Neutrophil (primary cell): Measurements from ENCODE around the gene SLC38A4.

Source experiments
- H3K27ac ChIP-seq: fragments of 200-600 bp; sonication (generic); 2 replicates; pipeline ENCODE4 v1.5.1; 2016; ENCODE audit warnings: mild to moderate bottlenecking, moderate library complexity
- H3K27me3 ChIP-seq: fragments of 200-600 bp; sonication (generic); 2 replicates; pipeline ENCODE4 v1.6.0; 2016; ENCODE audit warnings: mild to moderate bottlenecking
- H3K36me3 ChIP-seq: fragments of 200-600 bp; sonication (generic); 2 replicates; pipeline ENCODE4 v1.5.1; 2017
- H3K4me1 ChIP-seq, 2 experiments: fragments of 200-600 bp in 1 of 2; sonication (generic) in 1 of 2; 1 replicate in 1 of 2; 2 replicates in 1 of 2; pipeline versions ENCODE4 v1.5.1 to v1.6.1; 2013 to 2016; ENCODE audit warnings: low read depth in 1 of 2, low read length in 1 of 2, mild to moderate bottlenecking in 1 of 2, moderate library complexity in 1 of 2; ENCODE audit not compliant: control insufficient read depth in 1 of 2, insufficient read depth in 1 of 2
- H3K4me3 ChIP-seq, 2 experiments: fragments of 200-600 bp in 1 of 2; sonication (generic) in 1 of 2; 1 replicate in 1 of 2; 2 replicates in 1 of 2; pipeline ENCODE4 v1.5.1; 2013 to 2016; ENCODE audit warnings: low read depth in 1 of 2, low read length in 1 of 2, mild to moderate bottlenecking in 1 of 2, moderate library complexity in 1 of 2
- H3K9me3 ChIP-seq: fragments of 200-600 bp; sonication (generic); 2 replicates; pipeline ENCODE4 v1.5.1; 2016
- TF ChIP-seq, protein P1 (sequence below): fragments of 200-600 bp; sonication (generic); IDR thresholded peaks from 2 replicates; pipeline ENCODE4 v1.5.1; 2016; ENCODE audit warnings: antibody characterized with exemption

Gene SLC38A4

DNA sequence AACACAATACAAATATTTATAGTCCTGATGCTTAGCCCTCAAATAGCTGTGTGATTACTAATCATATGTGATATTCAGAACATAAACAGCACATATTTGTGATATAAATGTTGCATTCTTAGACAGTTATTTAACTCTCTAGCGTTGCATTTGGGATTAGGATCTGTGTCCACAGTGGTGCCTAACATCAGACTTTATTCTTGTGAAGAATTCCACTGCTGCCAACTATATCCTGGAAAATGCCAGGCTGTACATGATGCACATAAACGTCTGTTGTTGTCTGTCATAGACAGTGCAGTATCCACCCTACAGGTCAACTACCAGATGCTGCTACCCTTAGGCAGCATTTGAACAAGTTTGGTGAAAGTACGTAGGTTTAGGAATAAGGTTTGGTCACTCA is 39.0 kb downstream of the SLC38A4 start:
- H3K27me3 ChIP-seq = no peaks in the 10 kb centered on the region
- no peaks in the 10 kb centered on the region for H3K4me1 ChIP-seq
- TF ChIP-seq, protein P1, sequence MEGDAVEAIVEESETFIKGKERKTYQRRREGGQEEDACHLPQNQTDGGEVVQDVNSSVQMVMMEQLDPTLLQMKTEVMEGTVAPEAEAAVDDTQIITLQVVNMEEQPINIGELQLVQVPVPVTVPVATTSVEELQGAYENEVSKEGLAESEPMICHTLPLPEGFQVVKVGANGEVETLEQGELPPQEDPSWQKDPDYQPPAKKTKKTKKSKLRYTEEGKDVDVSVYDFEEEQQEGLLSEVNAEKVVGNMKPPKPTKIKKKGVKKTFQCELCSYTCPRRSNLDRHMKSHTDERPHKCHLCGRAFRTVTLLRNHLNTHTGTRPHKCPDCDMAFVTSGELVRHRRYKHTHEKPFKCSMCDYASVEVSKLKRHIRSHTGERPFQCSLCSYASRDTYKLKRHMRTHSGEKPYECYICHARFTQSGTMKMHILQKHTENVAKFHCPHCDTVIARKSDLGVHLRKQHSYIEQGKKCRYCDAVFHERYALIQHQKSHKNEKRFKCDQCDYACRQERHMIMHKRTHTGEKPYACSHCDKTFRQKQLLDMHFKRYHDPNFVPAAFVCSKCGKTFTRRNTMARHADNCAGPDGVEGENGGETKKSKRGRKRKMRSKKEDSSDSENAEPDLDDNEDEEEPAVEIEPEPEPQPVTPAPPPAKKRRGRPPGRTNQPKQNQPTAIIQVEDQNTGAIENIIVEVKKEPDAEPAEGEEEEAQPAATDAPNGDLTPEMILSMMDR = no peak
- H3K36me3 ChIP-seq = no peaks in the 10 kb centered on the region
- H3K9me3 ChIP-seq = no peaks in the 10 kb centered on the region
- H3K4me3 ChIP-seq = no peak overlapping the region
- H3K27ac ChIP-seq = no peak overlapping the region

DNA sequence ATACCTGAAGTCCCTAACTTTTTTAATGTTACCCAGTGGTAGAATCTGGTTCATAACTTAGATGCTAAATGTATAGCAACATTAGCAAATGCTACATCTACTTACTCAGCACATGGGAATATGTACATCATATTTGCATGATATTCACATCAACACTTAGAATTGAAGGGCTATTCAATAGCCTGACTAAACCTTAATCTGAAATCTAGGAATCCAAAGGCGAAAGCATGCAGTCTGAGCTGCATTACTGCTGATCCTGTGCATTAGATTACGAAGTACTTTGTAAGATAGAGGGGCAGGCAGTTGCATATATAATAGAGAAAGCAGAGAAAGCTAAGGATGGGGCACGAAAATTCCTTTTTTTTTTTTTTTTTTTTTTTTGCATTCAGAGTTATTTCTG is 40.4 kb downstream of the SLC38A4 start:
- Histone ChIP-seq H3K36me3 (no peaks in the 10 kb centered on the region), H3K27me3 (no peaks in the 10 kb centered on the region), H3K27ac (no peak overlapping the region), H3K4me3 (no peak overlapping the region), H3K9me3 (no peaks in the 10 kb centered on the region), H3K4me1 (no peaks in the 10 kb centered on the region)
- TF ChIP-seq, protein P1 = no peak

DNA sequence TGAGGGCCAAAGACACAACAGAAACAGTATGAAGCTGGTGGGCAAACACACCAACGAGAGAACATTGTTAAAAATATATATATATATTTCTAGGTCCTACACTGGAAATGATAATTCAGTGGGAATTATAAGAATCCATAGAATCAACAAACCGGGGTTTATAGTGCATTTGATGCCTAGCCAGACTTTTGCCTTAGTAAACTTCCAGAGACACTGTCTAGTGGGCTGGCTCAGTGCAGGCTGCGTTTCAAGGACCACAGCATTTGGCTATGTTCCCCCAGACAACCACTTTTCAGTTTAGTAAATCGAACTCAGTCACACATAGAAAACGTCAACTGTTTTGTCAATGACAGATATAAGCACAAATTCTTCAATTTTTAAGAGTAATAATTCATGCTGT is 41.9 kb downstream of the SLC38A4 start:
- Histone ChIP-seq H3K27ac (no peak overlapping the region), H3K4me1 (no peaks in the 10 kb centered on the region), H3K4me3 (no peak overlapping the region), H3K27me3 (no peaks in the 10 kb centered on the region), H3K36me3 (no peaks in the 10 kb centered on the region), H3K9me3 (no peaks in the 10 kb centered on the region)
- TF ChIP-seq, protein P1 = no peak

DNA sequence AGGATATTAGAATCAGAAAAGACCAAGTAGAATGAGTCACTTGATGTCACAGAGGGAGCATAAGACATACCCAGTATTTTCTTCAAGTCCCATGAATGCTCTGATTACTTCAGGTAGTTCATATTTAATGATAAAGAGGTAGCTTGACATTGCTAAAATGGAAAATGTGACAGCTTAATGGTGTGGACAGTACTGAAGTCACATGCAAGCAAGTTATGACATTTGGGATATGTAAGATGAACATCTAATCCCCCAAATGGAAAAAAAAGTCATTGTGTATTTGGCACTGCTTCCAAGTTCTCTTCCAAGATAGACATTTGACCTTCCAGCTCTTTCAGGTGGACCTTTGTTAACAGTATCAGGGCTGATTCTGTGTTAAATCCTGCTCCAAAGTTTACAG is 45.9 kb downstream of the SLC38A4 start:
- H3K36me3 ChIP-seq = no peaks in the 10 kb centered on the region
- H3K27me3 ChIP-seq = no peaks in the 10 kb centered on the region
- H3K4me3 ChIP-seq = no peak overlapping the region
- no peak overlapping the region for H3K27ac ChIP-seq
- TF ChIP-seq, protein P1 = no peak
- H3K9me3 ChIP-seq = no peaks in the 10 kb centered on the region
- H3K4me1 ChIP-seq = no peaks in the 10 kb centered on the region

DNA sequence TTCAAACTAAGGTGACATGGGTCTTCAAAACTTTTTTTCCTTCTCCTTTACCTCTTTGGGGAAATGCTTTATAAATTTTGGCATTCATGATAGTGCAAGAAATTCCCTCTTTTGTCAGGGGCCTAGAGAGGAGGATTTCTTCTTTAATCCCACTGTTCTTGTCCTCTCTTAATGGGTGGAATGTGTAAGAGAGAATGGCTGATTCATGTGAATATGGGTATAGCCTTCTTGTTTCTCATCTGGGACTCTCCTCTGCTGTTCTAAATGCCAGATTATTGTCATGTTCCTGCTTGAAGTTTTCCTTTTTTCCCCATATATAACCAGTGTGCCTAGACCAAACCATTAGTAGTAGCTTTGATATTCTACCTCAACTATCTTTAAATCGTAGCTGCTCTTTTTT is 46.7 kb downstream of the SLC38A4 start:
- no peaks in the 10 kb centered on the region for H3K9me3 ChIP-seq
- H3K4me3 ChIP-seq = no peak overlapping the region
- TF ChIP-seq, protein P1 = no peak
- no peaks in the 10 kb centered on the region for H3K36me3 ChIP-seq
- H3K4me1 ChIP-seq = no peaks in the 10 kb centered on the region
- H3K27me3 ChIP-seq = no peaks in the 10 kb centered on the region
- no peak overlapping the region for H3K27ac ChIP-seq

DNA sequence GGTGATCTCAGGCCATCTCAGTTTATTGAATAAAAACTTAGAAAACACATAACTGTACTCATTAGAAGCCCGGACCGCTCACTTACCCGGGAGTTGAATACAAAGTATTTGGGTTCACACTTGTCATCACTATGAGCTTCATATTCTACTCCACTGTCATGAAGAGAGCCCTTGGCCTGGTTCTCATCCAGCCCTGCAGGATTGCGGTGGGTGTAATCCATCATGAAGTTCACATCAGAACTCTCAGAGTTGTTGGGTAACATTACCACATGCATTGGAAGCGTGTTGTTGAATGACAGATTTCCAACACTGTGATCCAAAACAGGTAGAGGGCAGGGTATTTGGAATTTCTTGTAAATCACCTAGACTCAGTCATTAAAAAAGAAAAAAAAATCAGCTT is 47.4 kb downstream of the SLC38A4 start:
- Histone ChIP-seq H3K4me3 (no peak overlapping the region), H3K9me3 (no peaks in the 10 kb centered on the region), H3K4me1 (no peaks in the 10 kb centered on the region), H3K36me3 (no peaks in the 10 kb centered on the region), H3K27ac (no peak overlapping the region), H3K27me3 (no peaks in the 10 kb centered on the region)
- TF ChIP-seq, protein P1 = no peak
